GM18526 (cell line): ENCODE measurements around the gene MFSD1.

ENCODE experiments used
- POLR2A ChIP-seq: IDR thresholded peaks from 3 replicates; pipeline ENCODE4 v1.6.1; 2011; ENCODE audit not compliant: insufficient read length; ENCODE audit errors: extremely low read depth

MFSD1 gene

GRCh38 chr3:158771982-158772381, 29.9 kb upstream of the MFSD1 start:
- no peak for TF ChIP-seq POLR2A

- no peak for TF ChIP-seq POLR2A
Observed at GRCh38 chr3:158773166-158773565, 28.7 kb upstream of the MFSD1 start.

- TF ChIP-seq POLR2A: no peak
Observed at GRCh38 chr3:158773845-158774830, 27.7 kb upstream of the MFSD1 start.

GRCh38 chr3:158774965-158775364, 26.9 kb upstream of the MFSD1 start:
- TF ChIP-seq POLR2A: no peak

GRCh38 chr3:158775426-158776410, 26.1 kb upstream of the MFSD1 start:
- no peak for TF ChIP-seq POLR2A

- no peak for TF ChIP-seq POLR2A
Observed at GRCh38 chr3:158776531-158776930, 25.3 kb upstream of the MFSD1 start.

- TF ChIP-seq POLR2A: no peak
Observed at GRCh38 chr3:158777161-158777873, 24.5 kb upstream of the MFSD1 start.

- TF ChIP-seq POLR2A: no peak
Observed at GRCh38 chr3:158780766-158781165, 21.1 kb upstream of the MFSD1 start.

GRCh38 chr3:158781191-158781590, 20.7 kb upstream of the MFSD1 start:
- TF ChIP-seq POLR2A: no peak

GRCh38 chr3:158781849-158782248, 20.0 kb upstream of the MFSD1 start:
- no peak for TF ChIP-seq POLR2A

- TF ChIP-seq POLR2A: no peak
Observed at GRCh38 chr3:158782283-158782989, 19.4 kb upstream of the MFSD1 start.

GRCh38 chr3:158783051-158783450, 18.8 kb upstream of the MFSD1 start:
- TF ChIP-seq POLR2A: no peak

- TF ChIP-seq POLR2A: no peak
Observed at GRCh38 chr3:158785972-158786371, 15.9 kb upstream of the MFSD1 start.

GRCh38 chr3:158788446-158788845, 13.4 kb upstream of the MFSD1 start:
- no peak for TF ChIP-seq POLR2A
